HG03103 (cell line): Measurements from ENCODE around the gene GKN2.
"Not testable (repeated sequence)": the region's sequence is repeated elsewhere in the genome, so short reads cannot be mapped to it uniquely, and the experiment has no call there.

ENCODE experiments used
- ATAC-seq: cut with Tn5 transposase; IDR thresholded peaks from one replicate; pipeline ENCODE4 v1.9.1; 2021; ENCODE audit warnings: low read depth; ENCODE audit not compliant: unreplicated experiment

GKN2 gene

GRCh38 chr2:68964282-68964681 lies 11.6 kb upstream of the GKN2 start:
- ATAC-seq: no peak

DNA sequence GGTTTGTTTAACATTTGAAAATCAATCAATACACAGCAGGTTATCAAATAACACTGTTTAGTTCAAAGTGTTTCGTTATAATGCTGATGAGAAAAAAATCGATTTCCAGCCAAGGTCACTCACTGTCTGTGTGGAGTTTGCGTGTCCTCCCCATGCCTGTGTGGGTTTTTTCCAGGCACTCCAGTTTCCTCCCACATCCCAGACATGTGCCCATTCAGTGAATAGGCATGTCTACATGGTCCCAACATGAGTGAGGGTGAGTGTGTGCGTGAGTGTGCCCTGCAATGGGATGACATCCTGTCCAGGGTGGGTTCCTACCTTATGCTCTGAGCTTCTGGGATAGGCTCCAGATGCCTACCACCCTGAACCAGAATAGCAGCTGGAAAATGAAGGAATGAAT lies 8.7 kb upstream of the GKN2 start:
- no peak for ATAC-seq

- ATAC-seq: no peak
Measured at GRCh38 chr2:68959001-68959400, 6.3 kb upstream of the GKN2 start.

DNA sequence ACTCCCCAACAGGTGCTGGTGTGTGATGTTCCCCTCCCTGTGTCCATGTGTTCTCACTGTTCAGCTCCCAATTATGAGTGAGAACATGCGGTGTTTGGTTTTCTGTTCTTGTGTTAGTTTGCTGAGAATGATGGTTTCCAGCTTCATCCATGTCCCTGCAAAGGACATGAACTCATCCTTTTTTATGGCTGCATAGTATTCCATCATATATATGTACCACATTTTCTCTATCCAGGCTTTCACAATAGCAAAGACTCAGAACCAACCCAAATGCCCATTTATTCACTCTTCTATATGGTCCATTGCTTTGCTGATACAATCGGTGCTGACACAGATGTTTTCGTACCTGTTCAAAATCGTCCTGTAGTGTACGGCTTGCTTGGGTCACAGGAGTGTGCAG lies 2.7 kb upstream of the GKN2 start:
- not testable (repeated sequence) for ATAC-seq

GRCh38 chr2:68951899-68952298 lies 794 bp downstream of the GKN2 start:
- ATAC-seq: no peak

- ATAC-seq: no peak
Measured at GRCh38 chr2:68948710-68949109, 4.0 kb downstream of the GKN2 start.

DNA sequence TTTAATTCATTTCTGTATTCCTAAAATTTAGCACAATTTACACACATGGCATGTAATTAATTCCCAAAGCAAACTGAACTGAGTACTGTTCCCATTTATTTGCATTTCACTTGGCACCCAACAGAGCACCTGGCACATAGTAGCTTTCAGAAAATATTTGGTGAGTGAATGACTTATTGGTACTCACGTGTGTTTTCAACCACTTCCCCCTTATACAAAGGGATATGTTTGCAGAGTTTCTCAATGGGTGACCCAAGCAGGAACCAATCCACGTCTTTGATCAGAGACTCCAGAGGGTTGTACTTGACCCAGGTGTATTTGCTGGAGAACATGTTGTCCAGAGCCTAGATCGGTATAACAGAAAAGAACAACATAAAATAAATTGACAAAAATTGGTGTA lies 6.6 kb downstream of the GKN2 start:
- ATAC-seq: no peak

DNA sequence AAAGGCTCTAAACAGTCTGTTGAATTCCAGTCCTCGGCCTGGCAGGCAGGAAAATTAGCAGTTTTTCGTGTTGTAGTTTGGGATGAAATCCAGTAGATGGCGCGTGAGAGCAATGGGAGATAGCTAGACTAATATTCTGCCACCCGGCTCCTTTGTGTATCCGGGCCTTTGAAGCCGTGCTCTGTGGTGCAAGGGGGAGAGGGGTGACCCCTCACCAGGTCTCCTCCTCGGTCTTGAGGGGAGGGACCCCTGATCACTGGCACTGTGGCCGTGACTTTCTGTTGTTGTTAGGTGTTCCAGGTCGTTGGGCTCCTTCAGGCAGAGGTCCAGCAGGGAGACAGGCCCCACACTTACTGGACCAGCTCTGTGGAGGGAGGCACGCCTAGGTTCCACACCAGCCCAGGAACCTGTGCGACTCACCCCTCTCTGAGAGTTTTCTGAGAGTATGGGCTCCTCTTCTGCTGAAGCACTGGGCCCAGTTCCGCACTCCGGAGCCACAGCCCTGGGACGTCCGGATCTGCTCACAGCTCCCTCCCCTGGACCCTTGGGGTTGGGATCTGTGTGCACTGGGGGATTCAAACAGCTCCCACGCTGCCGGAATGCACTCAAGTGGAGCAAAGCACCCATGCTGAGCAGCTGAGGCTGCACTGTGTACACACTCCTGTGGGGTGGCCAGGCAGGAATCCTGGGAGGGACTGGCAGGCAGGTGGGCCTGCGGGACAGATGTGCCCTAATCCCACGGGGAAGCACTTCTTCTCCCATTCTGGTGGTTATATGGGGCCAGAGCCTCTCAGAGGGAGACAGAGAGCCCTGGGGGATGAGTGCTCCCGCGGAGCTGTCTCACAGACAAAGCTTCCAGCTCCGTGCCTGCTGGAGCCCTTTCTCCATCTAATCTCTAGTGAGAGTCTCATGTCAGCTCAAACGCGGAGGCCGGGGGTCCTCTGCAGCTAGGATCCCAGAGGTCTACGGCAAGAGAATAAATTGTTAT lies 8.8 kb downstream of the GKN2 start:
- no peak for ATAC-seq

DNA sequence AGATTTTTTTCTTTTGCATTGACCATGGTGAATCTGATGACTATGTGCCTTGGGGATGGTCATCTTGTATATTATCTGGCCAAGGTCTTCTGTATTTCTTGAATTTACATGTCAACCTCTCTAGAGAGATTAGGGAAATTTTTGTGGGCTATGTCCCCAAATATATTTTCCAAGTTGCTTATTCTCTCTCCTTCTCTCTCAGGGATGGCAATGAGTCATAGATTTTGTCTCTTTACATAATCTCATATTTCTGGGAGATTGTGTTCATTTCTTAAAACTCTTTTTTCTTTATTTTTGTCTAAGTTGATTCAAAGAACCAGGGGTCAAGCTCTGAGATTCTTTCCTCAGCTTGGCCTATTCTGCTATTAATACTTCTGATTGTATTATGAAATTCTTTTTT lies 9.9 kb downstream of the GKN2 start:
- no peak for ATAC-seq

DNA sequence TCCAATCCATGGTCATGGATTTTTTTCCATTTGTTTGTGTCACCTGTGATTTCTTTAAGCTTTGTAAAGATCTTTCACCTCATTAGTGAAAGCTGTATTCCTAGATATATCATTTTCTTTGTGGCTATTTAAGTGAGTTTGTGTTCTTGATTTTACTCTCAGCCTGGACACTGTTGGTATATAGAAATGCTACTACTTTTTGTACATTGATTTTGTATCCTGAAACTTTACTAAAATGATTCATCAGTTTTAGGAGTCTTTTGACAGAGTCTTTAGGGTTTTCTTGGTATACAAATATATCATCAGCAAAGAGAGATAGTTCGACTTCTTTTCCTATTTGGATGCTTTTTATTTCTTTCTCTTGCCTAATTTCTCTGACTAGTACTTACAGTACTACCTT lies 12.3 kb downstream of the GKN2 start:
- no peak for ATAC-seq

- ATAC-seq: no peak
Measured at GRCh38 chr2:68939962-68940361, 12.7 kb downstream of the GKN2 start.

DNA sequence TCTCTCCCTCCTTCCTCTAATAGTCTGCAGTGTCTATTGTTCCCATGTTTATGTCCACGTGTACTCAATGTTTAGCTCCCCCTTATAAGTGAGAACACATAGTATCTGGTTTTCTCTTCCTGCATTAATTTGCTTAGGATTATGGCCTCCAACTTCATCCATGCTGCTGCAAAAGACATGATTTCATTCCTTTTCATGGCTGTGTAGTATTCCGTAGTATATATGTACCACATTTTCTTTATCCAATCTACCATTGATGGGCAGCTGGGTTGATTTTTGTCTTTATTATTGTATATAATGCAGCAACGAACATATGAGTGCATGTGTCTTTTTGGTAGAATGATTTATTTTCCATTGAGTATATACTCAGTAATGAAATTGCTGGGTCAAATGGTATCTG lies 13.8 kb downstream of the GKN2 start:
- ATAC-seq: no peak

- no peak for ATAC-seq
Measured at GRCh38 chr2:68937346-68938055, 15.2 kb downstream of the GKN2 start.

DNA sequence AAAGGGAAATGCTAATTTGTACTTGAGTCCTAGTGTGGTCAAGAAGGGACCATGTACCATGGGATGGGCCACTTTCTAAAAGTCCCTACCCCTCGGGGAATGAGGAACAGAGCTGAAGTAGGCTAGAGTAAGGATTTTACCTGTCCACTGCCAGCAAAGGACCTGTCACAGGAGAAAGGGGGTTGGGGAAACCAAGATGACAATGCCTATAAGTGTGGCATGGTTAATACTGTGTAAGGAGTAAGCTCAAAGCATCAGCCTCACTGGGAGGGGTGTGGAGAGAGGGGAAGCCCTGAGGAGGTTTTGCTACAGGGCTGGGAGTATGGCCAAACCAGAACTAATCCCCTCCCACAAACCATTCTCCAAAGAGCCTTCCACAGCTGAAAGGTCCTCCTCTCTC lies 15.8 kb downstream of the GKN2 start:
- no peak for ATAC-seq

DNA sequence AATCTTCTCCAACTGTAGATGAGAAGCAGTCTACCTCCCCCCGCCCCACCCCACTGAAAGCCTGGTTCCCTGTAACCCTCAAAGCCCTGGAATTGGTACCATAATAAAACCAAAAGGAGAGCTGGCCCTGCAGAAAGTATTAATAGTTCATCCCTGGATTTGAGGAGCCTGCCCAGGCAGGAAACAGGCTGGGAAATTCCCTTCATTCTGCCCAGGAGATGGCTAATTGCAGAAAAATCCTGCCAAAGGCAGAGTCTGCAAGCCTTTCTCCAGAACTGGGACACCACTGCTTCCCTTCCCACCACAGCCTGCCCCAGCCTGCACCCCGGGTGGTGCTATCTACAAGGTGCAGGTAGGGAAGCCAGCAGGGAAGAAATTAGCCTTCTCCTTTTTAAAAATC lies 16.3 kb downstream of the GKN2 start:
- no peak for ATAC-seq

DNA sequence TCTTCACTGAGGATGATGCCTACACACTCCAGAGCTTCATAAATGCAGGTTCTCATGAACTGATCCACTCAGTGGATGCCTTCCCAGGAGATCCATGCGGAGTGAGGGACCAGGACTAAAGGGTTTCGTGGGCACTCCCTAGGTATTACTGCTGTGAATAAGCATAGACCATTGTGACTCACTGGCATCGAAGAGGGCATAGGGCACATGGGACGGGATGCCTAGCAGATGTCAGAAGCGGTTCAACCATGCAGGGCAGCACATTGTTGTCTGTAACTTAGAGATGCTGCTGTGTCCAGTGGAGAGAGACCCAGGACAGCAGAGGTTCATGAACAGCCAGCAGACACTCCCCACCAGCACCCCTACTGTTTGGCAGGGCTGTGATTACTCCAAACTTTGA lies 17.2 kb downstream of the GKN2 start:
- ATAC-seq: no peak

- no peak for ATAC-seq
Measured at GRCh38 chr2:68934021-68934420, 18.7 kb downstream of the GKN2 start.

- ATAC-seq: no peak
Measured at GRCh38 chr2:68932402-68932801, 20.3 kb downstream of the GKN2 start.

GRCh38 chr2:68931799-68932198 lies 20.9 kb downstream of the GKN2 start:
- ATAC-seq: no peak

DNA sequence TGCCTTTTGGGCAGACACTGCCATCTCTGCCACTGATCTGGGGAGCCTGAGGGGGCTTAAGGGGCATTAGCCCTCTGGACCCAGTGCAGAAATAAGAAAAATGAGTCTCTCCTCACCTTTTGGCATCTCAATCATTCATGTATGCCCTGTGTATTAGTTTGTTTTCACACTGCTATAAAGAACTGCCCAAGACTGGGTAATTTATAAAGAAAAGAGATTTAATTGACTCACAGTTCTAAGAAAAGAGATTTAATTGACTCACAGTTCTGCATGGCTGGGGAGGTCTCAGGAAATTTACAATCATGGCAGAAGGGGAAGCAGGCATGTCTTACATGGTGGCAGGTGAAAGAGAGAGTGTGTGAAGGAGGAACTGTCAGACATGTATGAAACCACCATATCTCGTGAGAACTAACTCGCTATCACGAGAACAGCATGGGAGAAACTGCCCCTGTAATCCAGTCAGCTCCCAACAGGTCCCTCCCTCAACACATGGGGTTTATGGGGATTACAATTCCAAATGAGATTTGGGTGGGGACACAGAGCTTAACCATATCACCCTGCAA lies 21.5 kb downstream of the GKN2 start:
- no peak for ATAC-seq

DNA sequence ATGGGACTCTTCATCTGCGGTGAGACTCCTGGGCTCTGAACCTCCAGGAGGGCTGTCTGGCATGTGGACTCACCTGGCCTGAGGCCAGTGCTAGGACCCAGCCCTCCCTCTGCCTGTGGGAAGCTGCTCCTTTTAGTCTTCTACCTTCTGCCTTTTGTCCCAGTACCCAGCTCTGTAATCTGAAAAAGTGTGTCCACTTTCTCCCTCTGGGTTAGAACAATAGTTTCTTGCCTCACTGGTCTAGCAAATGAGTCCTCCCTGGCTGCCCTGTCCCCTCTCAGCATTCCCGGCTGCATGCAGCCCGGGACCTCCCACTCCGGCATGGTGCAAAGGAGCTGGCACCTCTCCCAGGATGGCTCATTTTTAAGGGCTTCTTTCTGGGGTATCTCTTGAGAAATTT lies 25.9 kb downstream of the GKN2 start:
- ATAC-seq: no peak
